NCI-H187 treated with DMSO at 0.1 percent for 48 hours (cell line): ENCODE measurements around the gene GGN.
"Not testable (repeated sequence)": the region's sequence is repeated elsewhere in the genome, so short reads cannot be mapped to it uniquely, and the experiment has no call there.

Experiments
- DNase-seq: peaks from one replicate; lab custom pipeline; 2025; lab: John Stamatoyannopoulos, UW

The GGN gene

DNA sequence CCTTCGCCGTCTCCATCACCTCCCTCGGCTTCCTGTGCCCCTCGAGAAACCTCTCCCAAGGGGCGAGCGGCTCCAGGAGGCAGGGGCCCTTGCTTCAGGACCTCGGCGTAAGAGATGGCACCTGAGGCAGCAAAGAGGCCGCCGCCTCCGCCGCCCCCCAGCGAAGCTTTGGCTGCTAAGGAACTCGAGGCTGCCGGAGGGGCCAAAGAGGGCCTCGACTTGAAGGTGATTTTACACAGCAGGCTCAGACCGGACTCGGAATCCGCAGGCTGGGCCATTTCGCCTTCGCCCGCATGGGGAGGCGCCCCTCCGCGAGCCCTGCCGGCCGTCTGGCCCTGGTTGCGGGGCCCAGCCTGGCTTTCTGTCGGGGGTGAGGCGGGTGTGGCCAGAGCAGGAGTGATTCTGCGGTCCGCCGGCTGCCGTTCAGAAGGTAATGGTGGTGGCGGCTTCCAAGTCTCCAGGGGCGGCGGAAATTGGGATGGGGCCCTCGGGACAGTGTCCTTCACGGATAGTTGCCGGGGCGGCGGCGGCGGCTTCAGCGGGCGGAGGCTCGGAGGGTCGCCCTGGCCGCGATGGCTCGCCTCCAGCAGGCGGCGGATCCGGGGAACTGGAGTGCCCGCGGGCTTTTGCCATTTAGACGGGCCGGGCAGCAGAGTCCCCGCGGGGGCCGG is 1.4 kb downstream of the GGN start:
- DNase-seq = no peak

DNA sequence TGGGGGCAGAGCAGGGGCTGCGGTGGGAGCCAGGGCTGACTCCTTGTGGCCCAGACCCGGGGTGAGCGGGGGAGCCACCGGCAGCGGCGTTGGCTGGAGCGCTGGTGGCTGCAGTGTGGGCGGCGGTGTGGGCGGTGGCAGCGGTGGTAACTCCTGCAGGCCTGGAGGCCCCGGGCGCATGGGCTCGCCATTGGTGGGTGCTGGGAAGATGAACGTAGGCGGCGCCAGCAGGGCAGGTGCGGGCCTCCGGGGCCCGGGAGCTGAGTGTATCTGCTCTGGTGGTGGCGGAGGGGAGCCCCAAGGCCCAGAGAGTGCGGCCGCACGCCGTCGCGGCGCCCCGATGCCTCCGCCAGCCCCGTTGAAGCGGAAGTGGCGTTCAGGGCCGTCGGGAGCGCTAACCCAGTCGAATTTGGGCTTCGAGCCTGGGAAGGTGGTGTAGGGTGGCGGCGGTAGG is 2.0 kb downstream of the GGN start:
- no peak for DNase-seq

DNA sequence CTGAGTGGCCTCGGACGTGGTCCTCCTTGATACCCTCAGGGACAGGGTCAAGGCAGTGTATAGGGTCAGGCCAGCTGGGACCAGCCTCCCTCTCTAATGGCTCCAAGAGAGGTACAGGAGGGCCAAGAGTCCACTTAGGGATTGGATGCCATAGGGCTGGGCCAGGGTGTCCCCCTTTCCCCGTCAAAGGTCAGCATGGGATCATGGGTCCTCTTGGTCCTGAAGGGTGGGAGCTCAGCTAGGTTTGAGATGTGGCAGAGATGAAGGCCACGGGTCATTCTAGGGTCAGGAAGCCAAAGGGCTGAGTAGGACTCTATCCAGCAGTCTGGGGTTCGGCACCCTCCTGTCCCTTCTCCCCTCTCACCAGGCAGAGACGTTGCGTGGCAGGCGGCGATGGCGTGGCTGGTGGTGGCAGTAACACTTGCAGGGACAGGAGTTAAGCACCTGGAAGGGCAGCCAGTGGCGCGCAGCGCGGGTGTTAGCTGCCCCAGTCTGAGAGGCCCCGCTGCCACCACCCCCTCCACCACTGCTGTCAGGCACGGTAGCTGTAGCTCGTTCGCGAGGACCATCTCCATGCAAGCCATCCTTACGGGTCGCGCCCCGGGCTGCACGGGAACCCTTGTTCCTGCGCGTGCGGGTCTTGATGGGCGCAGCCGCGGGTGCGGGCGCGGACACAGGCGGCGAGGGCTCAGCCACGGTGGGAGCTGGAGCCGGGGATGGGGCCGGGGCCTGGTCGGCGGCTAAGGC is 2.6 kb downstream of the GGN start:
- no peak for DNase-seq

DNA sequence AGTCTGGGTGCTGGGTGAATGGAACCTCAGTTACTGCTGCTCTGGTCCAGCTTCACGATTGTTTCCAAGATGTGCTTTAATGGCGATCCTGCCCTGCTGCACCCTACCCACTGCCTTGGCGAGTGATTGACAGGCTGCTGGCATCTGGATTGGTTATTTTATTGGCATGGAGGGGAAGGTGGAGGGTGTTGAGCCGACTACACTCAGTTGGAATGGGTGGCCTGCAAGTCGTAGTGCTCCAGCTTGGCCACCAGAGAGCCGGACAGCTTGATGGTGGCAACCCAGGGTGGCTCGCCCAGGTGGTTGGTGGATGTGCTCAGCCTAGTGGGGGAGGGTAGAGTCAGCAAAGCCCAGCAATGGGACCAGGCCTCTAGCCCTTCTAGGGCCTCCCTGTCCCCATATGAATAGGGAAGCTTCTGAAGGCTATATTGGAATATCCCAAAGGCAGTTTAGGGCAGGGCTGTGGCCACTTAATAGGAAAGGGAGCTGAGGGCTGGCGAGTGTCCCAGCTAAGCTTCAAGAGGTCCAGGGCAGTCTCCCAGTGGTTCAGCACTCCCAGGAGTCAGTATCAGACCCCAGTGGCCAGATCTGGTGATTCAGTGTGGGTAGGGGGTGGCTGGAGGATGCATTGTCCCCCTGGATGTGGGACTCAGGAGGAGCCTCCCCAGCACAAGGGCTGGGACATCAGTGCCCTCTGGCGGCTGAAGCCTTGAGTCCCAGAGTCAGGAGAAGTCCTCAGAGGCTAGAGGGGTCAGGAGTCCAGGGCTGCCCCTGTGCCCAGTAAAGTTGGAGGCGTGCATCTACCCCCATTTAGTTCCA is 3.4 kb downstream of the GGN start:
- DNase-seq = no peak

DNA sequence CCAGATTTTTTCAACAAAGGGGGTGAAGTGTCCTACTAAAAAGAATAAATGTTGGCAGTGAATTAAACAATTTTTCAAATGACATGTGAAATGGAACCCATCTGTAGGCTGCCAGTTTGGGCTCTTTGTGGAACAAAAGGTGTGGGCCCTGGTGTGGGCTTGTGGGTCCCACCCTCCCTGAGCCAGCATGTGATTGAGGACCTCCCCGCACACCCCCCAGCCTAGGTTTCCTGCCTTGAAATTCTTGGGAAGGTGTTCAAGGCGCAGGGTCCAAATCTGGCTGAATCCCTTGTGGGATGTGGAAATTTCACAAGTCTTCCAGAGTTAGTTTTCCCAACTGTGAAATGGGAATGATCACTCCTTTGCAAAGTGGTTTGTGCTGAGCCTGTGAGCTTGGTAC is 4.1 kb downstream of the GGN start:
- no peak for DNase-seq

DNA sequence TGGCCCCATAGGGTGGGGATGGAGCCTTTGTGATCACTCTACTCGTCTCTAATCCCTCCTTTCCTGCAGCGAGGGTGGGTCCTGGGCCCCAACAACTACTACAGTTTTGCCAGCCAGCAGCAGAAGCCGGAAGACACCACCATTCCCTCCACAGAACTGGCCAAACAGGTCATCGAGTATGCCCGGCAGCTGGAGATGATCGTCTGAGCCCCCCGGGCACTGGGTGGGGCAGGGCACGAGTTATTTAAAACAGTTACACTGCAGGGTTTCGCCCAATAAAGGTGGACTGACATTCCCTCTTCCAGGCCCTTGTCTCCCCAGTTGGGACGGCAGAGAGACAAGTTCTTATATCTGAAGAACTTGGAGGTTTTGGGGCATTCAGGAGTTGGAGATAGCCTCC is 4.7 kb downstream of the GGN start:
- DNase-seq = no peak

DNA sequence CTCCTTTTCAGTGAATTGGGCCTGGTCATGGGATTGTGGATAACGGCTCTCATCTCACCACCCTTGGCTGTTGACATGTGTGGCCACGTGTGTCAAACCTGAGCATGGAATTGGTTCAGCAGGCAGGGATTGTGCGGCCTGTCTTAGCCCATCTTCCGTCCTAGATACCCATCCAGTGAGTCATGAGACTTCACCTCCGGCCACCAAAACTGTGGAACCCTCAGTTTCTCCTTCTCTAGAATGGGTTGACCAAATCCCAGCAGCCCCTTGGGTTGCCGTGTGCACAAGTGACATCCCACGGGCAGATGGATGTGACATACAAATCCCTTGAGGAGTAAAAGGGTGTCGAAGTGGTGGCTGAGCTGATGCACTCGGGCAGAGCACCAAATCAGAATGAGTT is 6.7 kb downstream of the GGN start:
- no peak for DNase-seq

DNA sequence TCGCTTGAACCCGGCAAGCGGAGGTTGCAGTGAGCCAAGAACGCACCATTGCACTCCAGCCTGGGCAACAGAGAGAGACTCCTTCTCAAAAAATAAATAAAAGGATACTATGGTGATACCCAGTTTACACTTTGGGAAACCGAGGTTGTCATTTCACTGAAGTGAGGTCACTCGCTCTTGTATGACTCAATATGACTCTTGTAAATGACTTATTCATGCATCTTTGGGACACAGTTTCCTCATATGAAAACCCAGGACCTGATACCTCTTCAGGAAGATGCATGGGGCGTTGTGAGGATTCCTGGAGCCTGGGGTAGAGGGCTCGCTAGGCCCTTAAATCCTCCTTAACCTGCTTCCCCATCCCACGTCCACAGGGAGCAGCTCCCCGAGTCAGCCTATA is 9.0 kb downstream of the GGN start:
- DNase-seq = no peak

DNA sequence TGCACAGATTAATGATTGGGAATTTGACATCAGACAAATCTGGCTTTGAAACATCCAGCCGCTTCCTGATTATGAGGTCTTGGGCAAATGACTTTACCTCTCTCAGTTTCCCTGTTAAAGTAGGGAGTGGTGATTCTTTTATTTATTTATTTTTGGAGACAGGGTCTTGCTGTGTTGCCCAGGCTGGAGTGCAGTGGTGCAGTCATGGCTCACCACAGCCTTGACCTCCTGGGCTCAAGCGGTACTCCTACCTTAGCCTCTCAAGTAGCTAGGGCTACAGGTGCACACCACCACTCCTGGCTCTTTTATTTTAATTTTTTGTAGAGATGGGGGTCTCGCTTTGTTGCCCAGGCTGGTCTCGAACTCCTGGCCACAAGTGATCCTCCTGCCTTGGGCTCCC is 10.8 kb downstream of the GGN start:
- DNase-seq = no peak

DNA sequence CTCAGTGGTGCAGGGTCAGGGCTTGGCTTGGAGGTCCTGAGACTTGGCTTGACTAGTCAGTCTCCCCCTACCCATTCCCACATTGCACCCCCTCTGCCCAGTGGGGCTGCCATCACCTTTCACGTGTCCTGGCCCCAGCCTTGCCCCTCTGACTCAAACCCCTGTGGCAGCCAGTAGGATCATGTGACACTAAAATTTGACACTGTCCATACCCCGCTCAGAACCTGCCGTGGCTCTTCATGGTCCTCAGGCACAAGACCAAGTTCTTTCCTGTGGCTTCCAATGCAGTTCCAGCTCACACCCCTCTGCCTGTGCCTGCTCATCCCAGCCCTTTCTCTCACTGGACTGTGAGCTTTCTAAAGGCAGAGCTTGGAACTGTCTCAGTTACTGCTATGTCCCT is 11.3 kb downstream of the GGN start:
- no peak for DNase-seq

DNA sequence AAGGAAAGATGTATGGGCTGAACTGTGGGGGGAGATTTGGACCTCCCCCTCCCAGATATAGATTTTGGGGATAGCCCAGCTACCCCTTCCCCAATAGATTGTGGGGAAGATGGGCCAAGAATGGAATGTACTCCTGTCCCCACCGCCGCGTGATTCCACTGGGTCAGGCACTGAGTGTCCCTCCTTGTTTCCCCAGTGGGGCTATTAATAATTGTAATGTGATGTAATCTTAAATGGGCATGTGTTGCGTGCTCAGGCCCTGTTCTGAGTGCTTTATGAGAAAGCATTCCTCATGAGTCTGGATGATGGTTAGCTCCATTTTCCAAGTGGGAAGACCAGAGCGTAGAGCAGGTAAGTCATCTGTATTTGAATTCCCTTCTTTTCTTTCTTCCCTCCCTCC is 12.1 kb downstream of the GGN start:
- no peak for DNase-seq

DNA sequence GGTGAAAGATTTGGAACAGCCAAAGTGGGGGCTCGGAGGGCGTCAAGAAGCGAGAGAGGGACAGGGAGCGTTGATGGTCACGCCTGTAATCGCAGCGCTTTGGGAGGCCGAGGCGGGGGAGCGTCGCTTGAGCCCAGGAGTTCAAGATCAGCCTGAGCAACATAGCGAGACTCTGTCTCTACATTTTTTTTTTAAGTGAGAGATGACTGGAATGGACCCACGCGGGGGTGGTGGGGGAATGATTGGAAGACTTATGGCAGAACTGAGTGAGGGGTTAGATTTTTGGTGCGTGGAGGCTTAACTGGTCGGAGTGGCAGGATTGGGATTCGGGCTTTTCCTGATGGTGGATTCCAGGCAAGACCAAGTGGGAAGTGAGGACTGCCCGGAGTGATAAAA is 12.7 kb downstream of the GGN start:
- DNase-seq = no peak

DNA sequence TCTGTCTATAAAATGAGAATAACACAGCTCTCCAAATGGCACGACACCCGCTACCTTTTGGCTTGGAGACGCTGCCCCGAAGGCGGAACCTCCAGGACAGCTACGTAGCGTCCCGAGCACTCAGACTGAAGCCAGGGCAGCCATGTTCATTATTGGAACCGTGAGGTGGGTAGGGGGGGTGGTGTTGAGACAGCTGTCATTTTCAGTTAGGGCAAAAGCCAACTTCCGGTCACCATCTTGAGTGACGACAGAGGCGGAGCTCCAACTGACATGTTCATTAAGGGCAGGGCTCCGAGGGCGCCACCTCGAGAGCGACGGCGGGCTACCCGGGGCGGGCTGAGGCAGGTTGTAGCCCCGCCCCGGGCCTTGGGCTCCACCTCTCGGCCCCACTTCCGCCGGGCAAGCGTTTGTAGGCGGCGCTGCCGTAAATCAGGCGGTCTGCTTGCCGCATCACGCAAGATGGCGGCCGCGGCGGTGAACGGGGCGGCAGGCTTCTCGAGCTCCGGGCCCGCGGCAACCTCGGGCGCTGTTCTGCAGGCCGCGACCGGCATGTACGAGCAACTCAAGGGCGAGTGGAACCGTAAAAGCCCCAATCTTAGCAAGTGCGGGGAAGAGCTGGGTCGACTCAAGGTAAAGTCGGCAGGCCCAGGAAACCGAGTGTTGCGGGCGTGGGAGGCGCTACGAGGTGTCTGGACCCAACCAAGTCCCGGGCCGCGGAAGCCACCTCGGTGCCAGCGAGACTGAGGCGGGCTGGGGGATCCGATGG is 13.3 kb downstream of the GGN start, which contains the start of gene PSMD8:
TSS of gene PSMD8 (plus strand) at position 240 of the 766 bp plus-strand sequence. CDS start at position 271, 31 bp downstream.
- DNase-seq = peak; percentile 98

DNA sequence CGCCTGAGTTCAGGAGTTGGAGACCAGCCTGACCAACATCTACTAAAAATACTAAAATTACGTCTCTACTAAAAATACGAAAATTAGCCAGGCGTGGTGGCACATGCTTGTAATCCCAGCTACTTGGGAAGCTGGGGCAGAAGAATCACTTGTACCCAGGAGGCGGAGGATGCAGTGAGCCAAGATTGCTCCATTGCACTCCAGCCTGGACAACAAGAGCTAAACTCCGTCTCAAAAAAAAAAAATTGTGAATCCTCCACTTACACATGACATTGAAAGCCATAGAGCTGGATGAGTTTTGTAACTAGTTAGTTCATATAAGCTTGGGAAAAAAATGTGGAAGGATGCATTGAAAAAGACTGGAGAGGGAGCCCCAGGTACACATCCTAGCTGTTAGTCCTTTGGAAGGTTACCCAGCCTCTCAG is 13.9 kb downstream of the GGN start:
- no peak for DNase-seq

DNA sequence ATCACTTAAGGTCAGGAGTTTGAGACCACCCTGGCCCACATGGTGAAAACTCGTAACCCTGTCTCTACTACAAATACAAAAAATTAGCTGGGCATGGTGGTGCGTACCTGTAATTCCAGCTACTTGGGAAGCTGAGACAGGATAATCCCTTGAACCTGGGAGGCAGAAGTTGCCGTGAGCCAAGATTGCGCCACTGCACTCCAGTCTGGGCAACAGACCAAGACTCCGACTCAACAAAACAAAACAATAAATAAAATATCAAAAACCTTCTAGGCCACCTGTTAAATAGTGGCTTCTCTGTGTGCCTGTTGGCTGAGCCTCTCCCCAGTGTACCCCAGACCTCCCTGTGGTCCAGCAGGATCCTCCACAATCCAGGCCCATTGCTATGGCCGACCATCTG is 16.8 kb downstream of the GGN start:
- DNase-seq = no peak

DNA sequence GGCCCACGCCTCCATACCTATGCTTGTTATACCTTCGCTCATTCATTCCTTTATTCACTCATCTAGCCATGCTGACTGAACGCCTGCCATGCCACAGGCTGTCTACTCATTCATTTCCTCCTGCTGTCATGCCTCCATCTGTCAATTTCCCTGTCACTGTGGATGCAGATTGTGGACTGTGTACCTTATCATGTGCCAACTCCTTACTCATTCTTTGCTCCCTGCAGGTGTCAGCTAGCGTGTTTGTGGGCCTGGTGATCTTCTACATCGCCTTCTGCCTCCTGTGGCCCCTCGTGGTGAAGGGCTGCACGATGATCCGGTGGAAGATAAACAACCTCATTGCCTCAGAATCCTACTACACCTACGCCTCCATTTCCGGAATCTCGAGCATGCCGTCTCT is 17.5 kb downstream of the GGN start:
- no peak for DNase-seq

DNA sequence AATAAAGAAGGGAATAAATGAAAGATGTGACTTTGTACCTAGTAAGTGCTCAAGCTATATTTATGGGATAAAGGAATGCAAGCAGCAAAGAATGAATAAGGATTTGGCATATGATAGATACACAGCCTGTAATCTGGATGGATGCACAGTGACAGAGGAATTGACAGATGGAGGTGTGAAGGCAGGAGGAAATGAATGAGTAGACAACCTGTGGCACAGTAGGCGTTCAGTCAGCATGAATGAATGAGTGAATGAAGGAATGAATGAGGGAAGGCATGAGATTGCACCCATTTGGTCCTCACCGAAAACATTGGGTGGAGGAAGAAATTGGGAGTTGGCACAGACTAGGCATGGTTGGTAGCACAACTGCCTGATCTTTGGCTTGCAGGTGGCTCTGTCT is 18.2 kb downstream of the GGN start:
- DNase-seq = no peak

DNA sequence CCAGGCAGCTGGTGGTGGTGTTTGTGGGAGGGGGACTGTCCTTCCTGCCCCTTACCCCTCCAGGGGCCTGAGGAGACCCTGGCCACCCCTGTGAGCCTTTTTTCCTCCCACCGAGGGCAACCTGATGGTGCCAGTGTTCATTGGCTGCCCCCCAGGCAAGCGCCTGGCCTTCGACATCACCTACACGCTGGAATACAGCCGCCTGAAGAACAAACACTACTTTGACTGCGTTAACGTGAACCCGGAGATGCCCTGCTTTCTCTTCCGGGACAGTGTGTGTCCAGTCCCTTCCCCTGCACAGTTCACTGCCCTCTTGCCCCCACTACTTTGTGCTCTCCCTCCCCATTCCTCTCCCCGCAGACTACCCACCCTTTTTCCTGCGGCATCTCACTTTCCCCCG is 20.8 kb downstream of the GGN start:
- DNase-seq = no peak

DNA sequence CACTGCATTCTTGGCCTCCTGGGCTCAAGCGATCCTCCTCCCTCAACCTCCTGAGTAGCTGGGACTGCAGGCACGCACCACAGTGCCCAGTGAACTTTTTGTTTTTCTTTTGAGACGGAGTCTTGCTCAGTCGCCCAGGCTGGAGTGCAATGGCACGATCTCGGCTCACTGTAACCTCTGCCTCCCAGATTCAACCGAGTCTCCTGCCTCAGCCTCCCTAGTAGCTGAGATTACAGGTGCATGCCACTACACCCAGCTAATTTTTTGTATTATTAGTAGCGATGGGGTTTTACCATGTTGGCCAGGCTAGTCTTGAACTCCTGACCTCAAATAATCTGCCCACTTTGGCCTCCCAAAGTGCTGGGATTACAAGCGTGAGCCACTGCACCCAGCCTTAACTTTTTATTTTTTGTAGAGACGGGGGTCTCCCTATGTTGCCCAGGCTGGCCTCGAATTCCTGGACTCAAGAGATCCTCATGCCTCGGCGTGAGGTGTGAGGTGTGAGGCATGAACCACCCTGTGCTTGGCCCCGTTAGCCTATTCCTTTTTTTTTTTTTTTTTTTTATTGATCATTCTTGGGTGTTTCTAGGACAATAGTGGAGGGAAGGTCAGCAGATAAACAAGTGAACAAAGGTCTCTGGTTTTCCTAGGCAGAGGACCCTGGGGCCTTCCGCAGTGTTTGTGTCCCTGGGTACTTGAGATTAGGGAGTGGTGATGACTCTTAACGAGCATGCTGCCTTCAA is 24.7 kb downstream of the GGN start:
- not testable (repeated sequence) for DNase-seq

DNA sequence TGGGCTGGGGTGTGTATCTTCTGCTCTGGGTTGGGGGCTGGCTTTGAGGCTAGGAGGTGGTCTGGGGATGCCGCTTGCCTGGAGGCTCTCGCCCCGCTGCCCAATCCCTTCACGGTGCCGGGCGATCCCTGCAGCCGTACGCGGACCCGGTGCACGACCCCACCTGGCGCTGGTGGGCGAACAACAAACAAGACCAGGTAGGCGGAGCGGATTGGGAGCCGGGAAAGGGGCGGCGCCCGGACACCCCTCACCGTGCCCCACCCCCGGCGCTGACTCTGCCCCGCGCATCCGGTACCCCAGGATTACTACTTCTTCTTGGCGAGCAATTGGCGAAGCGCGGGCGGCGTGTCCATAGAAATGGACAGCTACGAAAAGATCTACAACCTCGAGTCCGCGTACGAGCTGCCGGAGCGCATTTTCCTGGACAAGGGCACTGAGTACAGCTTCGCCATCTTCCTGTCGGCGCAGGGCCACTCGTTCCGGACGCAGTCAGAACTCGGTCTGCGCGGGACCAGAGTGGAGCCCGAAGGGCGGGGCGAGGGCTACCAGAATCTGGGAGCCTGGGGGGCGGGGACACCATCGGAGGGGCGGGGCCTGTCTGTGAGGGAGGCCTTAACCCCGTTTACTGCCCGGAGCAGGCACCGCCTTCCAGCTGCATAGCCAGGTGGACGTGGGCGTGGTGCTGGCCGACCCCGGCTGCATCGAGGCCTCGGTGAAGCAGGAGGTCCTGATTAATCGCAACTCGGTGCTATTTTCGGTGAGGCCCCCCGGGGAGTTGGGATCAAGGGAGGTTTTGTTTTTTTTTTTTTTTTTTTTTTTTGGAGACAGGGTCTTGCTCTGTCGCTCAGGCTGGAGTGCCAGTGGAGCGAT is 25.5 kb downstream of the GGN start:
- DNase-seq = peak; percentile 10
